DMS79 (cell line): ENCODE measurements around the gene OXSR1.
"Not testable (repeated sequence)": the region's sequence is repeated elsewhere in the genome, so short reads cannot be mapped to it uniquely, and the experiment has no call there.

Experiments
- DNase-seq: peaks from one replicate; lab custom pipeline; 2025; lab: John Stamatoyannopoulos, UW

Gene OXSR1

DNA sequence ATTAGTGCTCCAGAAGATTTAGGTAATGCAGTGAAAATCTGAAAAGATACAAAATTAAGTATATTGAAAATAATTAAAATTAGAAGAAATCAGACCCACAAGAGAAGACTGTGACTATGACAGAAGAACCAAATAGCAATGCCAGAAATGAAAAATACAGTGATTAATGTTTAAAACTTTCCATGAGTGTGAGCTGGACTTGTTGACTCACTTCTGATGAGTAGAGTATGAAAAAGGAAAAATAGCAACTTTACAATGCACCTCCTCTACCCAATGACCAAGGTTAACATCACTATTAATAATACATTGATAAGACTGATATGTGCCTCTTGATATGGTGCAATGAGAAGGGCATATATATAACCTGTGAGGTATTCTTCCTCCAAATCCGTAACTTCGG is 60.9 kb downstream of the OXSR1 start:
- no peak for DNase-seq

DNA sequence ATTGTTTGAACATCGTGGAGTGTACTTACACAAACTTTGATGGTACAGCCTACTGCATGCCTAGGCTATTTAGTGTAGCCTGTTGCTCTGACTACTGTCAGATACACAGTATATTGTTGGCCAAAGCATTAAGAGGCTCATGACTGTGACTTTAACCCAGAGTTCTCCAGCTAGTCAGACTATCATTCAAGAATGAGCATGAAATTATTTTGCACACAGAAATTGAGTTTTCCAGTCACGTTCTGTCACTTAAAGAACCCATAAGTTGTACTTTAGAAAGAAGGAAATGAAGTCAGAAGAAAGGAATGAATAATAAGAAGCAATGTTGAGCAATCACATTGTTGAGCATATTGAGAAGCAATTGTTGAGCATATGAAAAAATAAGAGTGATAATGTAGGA is 62.7 kb downstream of the OXSR1 start:
- no peak for DNase-seq

DNA sequence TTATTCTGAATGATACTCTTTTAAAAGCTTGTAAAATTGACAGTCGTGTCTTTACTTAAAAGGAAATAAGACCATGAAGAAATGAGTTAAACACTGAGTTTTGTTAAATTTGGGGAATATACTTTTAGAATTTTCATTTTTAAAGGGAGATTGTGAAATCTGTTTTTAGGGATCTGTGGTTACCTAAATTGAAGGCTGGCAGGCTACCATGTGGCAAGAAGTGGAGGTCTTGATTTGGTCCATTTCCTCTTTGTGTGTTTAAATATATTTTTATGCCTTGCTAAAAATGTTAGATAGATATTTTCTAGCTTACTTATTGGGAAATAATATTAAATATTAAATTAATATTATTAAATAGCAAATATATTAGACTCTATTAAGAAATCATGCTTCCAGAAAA is 63.7 kb downstream of the OXSR1 start:
- no peak for DNase-seq

DNA sequence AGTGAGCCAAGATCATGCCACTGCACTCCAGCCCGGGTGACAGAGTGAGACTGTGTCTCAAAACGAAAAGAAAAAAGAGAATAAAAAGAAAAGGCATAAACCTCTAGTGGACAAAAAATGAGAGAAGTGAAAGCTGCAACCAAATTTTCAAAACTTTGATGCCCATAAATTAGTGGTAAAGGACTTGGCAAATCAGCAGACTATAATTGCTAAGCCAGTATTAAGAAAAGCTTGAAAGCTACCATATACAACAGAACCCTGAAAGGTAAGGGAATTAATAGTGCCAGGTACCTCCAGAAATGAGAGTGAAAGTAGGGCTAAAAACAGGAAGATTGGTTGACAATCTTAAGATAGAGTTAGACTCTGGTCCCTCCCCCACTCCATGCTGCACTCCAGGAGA is 67.4 kb downstream of the OXSR1 start:
- no peak for DNase-seq

DNA sequence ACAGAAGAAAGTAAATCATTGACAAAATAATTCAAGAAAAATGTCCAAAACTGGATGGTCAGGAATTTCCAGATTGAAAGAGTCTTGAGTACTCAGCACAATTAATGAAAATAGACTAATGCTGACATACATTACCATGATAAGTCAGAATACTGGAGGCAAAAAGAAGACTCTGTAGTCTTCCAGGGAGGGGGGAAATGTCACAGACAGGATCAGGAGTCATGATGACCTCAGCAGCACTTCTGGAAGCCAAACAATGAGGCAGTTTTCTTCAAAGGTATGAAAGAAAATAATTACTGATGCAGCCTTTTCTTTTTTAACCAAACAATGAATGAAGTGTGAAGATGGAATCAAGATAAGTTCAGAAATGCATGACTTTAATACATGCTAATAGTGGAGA is 70.1 kb downstream of the OXSR1 start:
- DNase-seq: no peak

DNA sequence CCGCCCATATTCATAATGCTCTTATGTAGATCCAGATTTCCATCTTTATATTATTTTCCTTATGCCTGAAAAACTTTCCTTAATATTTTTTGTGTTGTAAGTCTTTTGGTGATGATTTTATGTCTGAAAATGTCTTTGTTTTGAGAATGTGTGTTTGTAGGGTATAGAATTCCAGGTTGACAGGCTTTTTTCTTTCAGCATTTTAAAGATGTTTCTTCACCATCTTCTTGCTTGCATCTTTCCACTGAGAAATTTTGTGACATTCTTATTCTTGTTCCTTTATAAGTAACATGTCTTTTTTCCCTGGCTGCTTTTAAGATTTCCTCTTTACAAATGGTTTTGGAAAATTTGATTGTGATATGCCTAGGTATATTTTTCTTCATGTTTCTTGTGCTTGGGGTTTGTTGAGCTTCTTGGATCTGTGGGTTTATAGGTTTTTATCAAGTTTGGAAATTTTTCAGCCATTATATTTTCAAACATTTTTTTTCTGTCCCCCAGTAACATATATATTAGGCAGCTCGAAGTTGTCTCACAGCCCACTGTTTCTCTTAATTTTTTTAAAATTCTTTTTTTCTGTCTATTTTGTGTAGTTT is 73.2 kb downstream of the OXSR1 start:
- no peak for DNase-seq

DNA sequence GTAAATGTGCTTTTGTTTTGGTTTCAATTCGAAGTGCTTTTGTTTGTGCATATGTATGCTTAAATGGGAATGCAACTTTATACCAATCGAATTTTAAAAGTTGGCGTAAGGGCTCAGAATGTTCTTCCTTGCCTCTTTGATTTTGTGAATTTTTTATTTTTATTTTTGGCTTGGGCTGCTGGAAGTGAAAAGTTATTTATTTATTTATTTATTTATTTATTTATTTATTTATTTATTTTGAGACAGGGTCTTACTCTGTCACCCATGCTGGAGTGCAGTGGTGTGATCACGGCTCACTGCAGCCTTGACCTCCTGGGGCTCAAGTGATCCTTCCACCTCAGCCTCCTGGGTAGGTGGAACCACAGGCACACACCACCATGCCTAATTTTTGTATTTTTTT is 77.5 kb downstream of the OXSR1 start:
- DNase-seq: not testable (repeated sequence)

DNA sequence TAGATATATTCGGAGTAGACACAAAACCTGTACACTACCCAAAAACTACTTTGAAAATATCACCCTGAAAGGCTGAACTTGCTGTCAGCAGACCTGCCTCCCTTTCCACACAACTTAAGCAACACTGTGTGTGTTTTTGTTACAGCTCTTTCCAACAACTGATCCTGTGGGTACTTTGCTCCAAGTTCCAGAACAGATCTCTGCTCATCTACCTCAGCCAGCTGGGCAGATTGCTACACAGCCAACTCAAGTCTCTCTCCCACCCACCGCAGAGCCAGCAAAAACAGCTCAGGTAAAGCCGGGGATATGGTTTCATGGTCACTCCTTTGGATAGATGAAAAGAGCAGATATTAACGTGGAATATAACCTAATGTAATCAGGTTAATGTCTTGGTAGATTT is 80.6 kb downstream of the OXSR1 start:
- no peak for DNase-seq

DNA sequence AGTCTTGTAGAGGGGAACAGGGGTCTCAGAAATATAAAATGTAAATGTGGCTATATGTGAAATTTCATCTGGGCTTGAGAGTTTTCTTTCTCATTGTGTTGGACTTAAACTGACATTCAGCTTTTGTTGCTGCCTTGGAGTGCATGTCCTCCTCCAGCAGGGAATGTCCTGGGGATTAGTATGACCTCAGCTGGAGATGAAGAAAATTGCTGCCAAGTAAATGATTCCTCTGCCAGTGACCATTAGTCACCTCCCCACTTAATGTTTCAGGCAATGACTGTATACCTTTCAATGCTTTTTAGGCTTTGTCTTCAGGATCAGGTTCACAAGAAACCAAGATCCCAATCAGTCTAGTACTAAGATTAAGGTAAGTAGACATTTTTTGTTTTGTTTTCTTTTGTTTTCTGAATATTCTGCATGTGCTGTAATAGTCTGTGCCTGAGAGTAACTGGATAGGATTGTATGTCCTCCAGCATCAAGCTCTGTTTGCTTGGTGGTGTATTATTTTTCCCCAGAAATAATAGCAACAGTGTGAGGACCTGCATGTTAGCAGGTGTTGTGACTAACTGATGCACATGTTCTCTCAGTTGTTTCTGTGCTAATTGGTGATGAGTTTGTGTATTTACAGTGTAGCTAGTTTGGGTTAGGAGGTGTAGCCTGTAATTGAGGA is 82.2 kb downstream of the OXSR1 start:
- no peak for DNase-seq

DNA sequence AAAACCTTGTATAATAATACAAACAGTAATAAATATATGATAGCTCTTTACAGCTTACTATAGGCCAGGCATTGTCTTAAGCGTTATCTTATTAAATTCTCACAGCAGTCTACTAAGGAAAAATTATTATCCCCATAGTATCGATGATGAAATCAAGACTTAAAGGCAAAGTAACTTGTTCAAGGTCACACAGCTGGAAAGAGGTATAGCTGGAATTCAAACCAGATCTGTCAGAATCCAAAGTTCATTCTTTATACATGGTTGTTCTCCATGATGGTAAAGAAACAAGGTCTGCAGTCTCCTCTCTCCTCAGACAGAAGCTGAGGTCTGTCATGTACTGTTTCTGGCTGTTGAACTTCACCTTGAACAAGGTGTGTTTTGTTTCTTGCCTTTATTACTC is 84.9 kb downstream of the OXSR1 start:
- no peak for DNase-seq

DNA sequence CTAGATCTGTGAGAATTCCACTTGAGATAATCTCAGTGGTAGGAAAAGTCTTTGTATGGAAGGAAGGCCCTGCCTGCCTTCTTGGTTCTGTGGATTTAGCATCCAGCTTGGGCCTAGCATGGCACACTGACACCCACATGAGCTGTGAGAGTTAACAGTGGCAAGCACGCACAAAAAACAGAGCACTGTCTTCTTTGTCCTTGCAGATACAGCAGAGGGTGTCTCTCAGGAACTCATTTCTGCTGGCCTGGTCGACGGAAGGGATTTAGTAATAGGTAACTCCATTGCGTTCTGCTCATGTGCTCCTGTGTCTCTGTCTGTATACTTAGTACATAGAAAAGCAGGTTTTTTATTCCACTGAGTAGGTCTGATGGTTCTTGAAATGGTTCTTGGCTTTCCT is 85.9 kb downstream of the OXSR1 start:
- DNase-seq: no peak

DNA sequence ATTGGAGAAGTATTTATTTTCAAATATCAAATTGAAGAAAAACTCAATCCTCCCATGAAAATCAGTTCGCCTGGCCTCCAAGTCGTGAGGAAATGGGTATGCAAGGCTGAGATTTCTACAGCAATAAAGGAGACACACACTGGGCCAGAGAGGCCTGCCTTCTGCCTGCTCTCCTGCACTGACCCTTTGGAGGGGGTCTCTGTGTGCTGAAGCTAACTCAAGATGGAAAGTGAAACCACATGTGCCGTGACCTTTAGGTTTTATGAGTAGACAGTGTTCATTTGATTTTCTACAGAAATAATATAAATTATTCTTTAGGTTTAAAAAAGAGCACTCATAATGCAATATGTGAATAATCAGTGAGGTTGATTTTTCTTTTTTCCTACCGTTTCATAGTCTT is 88.4 kb downstream of the OXSR1 start:
- no peak for DNase-seq

DNA sequence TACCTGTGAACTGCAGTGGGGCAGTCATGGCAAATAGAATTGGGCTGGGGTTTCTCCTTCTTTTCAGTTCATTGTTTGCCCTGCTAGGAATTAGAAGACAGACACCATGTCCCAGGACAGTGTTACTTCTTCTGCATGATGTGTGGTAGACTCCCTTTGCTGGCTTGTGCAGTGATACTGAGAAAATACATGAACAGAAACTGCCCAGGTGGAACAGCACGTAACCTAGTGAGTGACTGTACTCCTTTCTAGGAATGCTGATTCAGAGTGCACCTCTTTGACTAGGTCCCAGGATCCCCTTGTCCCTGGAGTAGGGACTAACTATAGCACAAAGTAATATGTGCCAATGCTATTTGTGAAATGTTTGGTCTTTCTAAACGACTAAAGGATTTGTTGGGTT is 89.5 kb downstream of the OXSR1 start:
- no peak for DNase-seq

DNA sequence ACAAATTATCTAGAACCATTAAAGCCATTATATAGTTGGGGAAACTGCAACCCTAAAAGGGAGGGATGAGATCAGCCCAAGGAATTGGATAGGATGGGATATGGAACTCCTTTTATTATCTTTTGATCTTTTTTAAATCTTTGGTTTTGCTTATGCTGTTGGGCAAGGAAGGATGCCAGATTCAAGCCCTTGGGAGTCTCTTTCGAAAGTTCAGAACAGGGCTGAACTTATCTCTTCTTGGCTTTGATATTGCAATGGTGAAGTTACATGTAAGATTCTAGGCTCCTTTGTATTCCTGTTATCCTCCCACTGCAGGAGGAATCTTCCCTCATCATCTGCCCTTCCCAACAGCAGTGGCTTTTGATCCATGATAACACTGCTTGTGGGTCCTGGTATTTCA is 90.3 kb downstream of the OXSR1 start:
- DNase-seq: no peak

DNA sequence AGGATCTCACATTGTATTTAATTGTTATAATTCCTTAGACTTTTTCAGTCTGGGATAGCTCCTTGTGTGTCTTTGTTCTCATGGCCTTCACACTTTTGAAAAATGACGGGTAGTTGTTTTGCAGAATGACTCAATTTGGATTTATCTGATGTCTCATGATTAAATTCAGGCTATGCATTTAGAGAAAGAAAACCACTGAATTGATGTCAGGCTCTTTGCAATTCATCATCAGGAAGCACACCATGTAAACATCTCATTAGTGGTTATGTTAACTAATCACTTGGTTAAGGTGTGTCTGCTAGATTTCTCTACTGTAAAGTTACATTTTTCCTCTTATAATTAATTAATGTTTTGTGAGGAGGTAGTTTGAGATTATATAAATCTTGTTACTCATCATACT is 92.2 kb downstream of the OXSR1 start:
- no peak for DNase-seq

DNA sequence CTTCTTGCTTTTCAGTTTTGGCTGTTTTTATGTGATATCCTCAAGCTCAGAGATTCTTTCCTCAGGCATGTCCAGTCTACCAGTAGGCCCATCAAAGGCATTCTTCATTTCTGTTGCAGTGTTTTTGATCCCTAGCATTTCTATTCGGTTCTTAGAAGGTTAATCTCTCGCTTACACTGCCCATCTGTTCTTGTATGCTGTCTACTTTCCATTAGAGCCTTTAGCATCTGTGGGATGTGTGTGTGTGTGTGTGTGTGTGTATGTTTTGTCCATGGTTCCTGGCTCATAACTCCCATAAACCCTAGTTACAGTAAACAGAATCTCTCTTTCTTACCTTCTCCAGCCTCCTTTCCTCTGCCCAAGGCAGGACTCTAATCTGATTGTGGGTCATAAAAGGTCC is 95.1 kb downstream of the OXSR1 start:
- DNase-seq: no peak

DNA sequence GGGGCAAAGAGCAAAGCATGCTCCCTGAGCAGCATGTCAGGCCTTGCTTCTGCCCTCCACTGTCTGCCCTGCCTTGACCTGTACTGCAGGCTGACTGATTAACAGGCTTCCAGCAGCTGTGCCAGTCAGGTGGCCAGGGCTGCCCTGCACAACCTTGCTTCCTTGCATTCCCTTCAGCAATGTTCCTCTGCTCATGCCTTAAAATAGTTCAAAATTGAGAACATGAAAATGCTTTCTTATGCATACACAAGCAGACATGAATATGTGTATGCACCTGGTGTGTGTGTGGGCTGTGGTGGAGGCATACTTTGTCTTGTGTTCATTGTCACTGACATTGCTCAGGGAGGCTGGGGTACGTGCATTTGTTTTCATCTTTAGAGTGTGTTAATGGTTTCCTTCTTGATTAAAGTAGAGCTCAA is 99.0 kb downstream of the OXSR1 start:
- DNase-seq: no peak

DNA sequence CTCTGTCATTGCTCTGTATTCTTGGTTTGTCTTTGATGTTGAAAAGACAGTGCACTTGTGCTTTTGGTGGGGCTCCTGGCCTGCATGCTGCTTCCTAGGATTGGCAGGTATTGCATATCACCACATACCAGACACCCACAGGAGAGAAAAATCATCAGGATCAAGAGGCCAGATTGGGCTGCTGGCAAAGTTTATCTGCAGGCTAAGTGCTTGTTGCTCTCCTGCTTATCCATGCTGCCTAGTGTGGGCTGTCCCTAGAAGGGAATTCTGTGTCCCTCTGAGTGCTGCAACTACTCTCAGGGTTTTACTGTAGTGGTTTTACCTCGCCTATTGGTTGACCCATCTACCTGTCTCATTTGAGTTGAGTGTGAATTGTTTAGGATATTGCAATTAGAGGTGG is 99.4 kb downstream of the OXSR1 start:
- DNase-seq: no peak

DNA sequence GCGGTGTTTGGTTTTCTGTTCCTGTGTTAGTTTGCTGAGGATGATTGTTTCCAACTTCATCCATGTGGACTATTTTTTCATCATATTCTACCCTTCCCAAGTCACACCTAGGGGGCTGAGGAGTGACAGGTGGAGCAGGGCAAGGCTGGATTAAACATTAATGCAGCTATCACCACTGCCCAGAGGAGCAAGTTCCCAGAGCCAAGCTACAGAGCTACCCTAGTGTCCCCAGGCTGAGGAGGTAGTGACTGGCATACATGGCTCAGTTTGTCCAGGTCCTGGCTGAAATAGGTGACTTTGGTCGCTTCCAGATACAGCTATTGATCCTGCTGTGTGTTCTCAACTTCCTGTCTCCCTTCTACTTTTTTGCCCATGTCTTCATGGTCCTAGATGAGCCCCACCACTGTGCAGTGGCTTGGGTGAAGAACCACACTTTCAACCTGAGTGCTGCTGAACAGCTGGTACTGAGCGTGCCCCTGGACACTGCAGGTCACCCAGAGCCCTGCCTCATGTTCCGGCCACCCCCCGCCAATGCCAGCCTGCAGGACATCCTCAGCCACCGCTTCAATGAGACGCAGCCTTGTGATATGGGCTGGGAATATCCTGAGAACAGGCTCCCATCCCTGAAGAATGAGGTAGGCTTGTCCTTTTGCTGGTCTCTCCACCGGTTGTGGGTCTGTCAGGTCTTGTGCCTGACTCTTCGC is 100.4 kb downstream of the OXSR1 start, which contains the start of gene SLC22A13:
Gene SLC22A13, plus strand, starts transcription at position 209 of the 704 bp plus-strand sequence. Its CDS starts 49 bp downstream, at position 258.
- DNase-seq: no peak

DNA sequence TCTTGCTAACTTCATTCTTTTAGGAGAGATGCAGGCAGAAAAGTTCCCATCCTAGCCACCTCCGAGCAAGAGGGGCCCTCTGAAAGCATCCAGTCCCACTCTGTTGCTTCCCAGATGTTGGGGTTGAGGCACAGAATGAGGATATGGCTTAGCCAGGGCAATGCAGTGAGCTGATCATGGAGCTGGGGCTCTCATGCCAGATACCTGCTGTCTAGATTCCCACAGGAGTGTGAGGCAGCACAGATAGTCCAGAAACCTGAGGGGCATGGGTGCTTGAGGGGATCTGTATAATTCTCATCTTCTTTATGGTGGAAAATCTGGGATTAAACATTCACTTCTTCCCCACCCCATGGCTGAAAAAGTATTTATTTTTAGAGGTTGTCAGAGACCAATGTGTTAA is 101.5 kb downstream of the OXSR1 start:
- no peak for DNase-seq

DNA sequence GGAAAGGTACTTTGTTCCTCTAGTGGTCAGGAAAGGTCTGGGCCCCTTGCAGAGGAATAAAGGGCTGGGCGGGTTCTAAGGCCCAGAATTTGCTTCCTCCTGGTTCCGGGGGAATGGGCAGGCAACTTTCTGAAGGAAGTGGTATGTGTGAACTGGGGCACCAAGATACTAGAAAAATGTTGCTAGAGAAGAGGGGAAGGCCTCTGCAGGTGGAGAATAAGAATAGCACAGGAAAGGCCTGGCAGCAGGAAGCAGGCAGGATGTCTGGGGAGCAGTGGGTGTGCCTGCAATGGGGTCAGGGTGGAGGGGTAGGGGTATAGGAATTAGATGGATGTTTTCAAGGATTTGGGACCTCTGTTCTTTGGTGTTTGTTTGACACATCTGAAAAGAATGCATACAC is 102.3 kb downstream of the OXSR1 start:
- DNase-seq: no peak

DNA sequence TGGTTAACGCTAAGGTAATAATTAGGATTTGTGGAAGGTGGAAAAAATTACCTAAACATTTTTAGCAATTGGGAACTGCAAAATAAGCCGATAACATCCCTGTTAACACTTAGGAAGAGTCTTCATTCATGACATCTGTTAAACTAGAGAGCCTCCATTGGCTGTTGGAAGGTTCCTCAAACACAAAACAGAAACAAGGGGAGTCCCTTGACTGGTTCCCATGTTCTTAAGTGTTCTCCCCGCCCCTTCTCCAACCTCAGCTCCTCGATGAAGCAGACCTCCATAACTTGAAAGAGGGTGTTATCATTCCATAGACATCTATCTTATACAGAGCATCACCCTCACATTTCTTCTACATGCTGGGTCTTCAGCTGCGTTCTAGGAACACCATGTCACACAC is 102.8 kb downstream of the OXSR1 start:
- no peak for DNase-seq

DNA sequence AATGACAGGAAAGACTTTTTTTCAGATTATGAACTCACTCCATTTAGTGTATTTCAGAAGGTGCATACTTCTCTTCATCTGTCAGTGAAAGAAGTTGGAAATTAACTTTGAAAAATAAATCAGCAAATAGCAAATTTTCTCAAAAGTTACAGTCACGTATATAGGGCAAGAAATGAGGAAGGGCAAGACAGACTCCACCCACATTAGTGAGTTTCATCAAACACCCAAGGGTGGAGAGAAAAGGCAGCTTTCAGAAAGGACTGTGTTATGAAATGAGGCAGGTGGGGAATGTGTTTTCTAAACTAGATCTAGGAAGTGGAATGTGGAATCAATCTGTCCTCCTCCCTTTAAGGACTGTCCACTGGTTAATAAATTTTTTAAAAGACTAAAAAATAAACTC is 103.2 kb downstream of the OXSR1 start:
- no peak for DNase-seq

DNA sequence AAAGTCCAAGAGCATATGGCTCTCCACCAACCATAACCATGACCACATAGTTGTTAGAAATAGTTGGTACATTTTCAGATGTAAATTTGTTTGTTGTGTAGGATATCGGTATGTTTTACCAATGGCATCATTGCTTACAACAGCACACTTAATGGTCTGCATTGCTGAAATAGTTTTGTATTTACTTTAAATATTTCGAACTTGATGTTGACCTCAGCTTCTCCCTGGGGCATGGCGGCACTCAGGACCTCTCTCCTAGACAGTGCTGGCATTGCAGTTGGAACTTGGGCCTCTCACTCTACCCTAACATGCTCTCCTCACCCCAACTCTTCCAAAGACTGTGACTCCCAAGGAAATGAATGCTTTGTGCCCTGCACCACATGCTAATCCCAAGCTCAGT is 105.3 kb downstream of the OXSR1 start:
- DNase-seq: no peak
